LoVo (cell line): ENCODE data around the gene METAP2.
A peak's percentile ranks its signal among the peaks of the same experiment; 100 is the strongest.

Experiments
- DNase-seq: peaks from one replicate; pipeline ENCODE4 v3.0.0-alpha.2; 2016; ENCODE audit warnings: low spot score

The METAP2 gene

DNA sequence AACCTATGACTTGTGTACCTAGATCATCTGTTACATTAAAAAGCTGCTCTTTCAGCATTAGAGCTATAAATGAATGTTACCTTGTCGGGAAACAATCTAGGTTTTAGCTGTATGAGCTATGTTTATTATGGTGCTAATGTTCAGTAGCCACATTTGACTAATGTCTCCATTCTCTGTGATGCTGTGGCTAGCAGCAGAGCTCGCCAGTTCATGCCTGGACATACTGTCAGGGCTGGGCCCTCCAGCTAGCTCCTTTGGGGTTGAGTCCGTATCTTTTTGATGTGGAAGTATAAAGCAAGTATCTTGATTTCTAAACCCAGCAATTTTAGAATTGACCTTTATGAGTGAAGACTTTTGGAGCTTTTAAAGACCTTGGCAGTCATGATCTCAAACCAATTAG is 41.2 kb downstream of the METAP2 start:
- no peak for DNase-seq

DNA sequence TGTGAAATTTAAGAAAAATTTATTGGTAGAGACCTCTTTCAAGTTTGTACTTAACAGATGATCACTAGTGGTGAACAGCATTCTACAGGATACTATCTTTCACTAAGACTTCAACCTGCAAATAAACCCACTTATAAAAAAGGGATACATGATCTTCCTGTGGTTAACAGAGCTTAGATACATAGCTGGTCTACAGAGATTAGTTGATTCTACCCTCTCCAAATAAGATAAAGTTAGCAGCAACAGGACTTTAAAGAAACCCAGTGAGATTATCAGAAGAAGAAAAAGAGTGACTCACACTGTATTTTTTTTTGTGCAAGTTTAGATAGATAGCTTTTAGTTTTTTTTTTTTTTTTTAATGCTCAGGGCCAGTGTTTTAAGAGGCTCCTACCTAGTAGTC is 42.8 kb downstream of the METAP2 start:
- DNase-seq, result no peak

DNA sequence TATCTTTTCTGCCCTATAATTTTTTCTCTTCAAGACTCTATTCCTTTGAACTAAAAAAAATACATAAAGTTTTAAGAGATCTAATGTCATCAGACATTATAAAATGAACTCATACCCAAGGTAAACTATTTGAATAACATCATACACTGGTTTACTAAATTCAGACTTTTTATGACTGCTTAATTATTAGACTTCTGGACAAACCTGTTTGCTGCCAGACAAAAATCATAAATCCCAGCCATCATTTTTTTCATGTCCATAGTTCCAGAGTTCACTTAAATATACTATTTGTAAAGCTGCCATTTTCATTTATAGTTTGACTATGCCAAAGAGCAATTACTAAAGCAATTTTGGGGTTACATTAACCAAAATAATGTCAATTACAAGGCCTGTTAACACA is 43.3 kb downstream of the METAP2 start:
- no peak for DNase-seq

DNA sequence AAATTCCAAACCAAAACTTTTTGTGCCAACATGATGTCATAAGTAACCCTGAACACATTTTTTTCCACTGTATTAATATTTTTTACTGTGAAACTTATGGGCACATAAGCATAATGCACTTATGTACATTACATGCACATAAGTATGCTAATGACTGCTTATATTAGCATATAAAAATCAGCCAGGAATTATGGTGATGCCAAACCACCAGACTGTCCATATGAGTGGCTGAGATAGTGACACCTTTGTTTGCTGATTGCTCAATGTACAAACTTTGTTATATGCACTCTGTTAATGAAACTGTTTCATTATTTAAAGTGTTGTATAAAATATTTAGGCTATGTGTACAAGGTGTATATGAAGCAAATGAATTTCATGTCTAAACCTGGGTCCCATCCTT is 45.0 kb downstream of the METAP2 start:
- DNase-seq, result no peak

DNA sequence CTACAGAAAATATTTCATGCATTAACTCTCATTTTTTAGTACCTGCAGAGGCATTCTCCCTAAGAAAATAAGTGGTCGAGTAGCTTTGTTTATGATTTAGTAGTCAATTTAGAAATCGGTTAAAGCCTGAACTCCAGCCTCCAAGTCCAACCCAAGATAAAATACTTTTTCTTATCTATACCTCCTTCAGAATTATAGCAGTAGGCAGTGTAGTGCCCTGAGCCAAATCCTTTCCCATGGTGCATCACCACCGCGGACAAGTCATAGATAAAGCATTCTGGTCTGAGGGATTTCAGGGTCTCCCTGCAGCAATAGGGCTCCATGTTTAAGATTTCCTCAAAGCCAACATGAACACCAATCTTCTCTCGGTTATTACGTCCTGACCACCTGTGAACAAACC is 46.9 kb downstream of the METAP2 start:
- no peak for DNase-seq

DNA sequence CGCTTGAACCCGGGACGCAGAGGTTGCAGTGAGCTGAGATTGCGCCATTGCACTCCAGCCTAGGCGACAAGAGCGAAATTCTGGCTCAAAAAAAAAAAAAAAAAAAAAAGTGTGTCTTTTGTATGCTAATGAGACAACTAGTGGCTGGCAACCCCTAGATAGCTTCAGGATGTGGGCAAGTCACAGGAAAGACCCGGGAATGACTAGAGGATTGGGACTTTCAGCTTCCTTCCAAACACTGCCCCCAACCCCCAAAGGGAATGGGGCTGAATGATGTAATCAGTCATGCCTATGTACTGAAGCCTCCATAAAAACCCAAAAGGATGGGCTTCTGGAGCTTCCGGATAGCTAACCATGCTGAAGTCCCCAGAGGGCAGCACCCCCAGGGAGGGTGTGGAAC is 48.7 kb downstream of the METAP2 start:
- DNase-seq, result no peak

DNA sequence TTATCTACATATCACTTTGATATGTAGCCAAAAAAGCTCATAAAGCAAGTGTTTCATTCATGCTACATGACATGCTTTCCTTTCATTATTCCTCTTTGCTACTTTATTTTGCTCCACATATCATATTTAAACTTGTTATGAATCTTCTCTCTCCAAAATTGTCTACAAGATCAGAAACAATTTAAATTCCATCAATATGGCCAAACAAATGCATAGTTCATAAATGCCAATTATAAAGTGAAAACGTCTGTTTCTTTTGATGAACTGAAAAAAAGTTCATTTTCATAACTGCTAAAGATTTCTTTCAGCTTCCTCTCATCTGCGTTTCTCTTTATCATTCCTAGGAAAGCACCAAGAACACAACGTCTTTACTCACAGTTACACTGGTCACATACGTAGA is 54.5 kb downstream of the METAP2 start:
- no peak for DNase-seq

DNA sequence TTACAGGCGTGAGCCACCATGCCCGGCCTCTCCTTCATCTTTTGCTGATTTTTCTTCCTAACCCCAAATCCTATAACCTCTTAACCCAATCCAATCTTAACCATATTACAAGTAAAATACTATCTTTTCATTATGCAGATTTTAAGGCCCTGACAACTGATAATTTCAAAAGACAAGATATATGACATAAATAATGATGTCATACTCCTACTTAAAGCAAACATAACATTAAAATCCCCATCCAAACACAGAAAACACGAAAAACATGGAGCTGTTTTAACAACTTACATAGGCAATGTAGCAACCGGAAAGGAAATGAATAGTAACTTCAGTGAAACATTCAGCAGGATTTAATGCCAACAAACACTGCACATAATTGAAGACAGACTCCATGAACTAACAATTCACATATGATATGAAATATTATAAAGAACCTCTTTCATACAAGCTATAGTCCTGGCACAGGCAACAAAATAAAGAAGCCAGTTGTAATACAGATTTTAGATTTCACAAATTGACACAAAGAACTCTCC is 55.8 kb downstream of the METAP2 start:
- DNase-seq, result no peak

DNA sequence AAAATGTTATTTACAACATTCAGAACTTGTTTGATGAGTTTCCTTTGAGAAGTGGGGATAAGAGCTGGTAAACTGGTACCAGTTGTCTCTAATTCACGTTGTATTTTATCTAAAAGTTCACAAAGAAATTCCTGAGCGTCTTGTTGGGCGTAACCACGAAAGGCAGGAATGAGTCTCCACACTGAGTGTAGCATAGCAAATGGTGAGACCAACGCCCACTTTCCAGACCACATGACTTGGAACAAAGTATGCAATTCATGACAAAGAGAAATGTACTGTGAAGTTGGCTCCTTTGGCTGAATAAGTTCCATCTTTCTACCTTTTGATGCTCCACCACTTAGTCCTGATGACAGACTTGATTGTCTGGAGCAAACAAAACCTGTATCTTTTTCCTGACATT is 58.9 kb downstream of the METAP2 start:
- peak; percentile 23 for DNase-seq

DNA sequence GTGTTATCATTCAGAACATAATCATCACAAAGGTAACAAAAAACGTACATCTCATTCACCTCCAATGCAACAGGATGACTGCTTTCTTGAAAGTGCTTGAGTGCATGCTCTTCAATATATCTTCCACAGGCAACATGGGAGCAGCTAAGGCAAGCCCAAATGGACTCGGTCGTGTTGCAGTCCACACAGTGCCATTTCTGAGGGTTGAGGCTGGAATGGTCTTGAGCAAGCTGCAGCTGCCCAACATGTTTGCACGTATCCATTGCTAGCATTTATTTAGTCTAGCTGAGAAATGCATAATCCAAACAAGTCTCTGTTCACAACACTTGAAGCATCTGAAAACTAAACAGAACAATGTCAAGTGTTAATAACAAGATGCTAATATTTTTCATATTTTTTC is 60.0 kb downstream of the METAP2 start:
- no peak for DNase-seq

DNA sequence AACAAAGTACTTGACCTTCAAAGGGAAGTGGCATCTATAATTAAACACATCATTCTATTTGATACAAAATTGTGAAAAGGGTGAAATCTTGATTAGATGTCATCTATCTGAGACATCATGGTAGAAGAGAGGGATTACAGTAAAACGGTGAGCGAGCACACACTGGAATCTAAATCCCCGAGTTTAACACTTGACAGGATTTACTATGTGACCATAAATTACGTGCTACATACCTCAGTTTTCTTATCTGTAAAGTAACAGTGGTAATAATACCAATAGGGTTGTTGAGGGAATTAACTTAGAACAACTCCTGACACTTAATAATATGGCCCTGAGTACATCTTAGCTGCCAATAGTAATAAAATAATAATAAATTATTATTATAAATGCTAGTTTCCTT is 64.1 kb downstream of the METAP2 start:
- no peak for DNase-seq

DNA sequence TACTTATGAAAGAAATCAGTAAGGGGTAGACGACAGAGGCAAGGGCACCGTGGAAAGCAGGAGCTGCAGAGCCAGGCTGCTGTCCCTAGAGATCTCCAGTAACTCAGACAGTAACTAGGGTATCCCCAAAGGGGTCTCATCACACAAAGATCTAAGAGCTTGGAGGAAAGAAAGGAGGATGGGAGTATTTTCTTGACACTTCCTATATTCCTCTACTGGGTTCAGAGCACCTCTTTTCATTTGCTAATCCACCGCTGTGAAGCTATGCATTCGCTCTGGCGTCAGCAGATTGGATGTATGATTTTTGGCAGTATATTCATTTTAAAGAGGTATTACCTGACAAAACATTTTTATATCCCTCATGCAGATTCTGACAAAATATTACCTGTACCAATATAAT is 64.7 kb downstream of the METAP2 start:
- DNase-seq, result no peak

DNA sequence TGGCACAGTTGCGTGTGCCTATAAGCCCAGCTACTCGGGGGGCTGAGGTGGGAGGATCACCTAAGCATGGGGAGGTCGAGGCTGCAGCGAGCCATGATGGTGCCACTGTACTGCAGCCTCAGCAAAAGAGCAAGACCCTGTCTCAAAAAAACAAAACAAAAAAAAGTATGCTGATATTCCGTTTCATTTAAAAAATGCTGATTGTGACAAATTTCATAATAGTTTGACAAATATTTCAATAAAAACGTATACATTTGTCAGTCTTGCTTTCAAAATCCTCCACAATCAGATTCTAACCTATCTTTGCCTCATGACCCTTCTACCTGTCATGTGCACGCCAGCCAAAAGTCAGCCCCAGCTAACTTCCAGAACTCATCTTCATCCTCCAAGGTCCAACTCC is 67.5 kb downstream of the METAP2 start:
- no peak for DNase-seq

DNA sequence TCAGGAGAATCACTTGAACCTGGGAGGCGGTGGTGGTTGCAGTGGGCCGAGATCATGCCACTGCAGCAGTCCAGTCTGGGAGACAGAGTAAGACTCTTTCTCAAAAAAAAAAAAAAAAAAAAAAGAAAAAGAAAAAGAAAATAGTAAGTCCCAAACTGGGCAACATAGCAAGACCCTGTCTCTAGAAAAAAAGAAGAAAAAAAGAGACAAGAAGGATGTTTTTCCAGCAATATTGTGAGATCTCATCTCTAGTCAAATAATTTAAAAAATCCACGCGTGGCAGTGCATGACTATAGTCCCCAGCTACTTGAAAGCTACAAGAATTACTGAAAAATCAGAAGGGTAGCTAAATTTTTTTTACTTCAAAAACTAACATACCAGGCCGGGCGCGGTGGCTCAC is 69.4 kb downstream of the METAP2 start:
- DNase-seq, result no peak

DNA sequence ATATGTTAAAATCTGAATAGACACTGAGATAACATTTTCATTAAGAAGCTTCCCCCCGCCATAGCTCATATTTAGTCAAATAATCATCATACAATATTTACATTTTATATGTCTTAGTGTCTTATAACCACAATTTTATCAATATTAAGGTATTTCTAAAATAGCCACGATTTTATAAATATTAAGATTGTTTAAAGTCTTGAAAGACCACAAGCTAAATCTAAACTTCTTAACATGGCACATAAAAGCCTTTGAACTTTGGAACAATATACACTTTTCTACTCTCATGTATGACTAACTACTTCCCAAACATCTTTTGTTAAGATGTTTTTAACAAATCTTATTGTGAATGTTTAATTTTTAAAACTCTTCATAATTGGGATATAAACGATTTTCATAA is 70.8 kb downstream of the METAP2 start:
- no peak for DNase-seq

DNA sequence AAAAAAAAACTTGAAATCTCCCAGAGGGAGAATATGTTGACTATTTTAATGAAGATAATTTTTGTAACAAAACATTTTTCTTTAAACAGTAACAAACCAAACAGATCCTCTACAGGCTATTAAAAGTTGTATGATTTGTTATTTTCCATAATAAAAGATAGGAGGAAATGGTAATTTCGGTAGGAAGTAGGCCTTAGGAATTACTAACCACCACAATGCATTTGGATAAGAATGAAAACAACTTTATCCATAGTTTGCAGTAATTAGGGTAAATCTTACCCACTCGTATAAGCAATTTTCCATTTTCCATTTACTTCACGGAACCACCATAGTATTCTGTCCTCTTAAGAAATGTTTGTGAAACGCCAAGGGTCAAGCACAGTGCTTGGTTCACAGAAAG is 71.4 kb downstream of the METAP2 start:
- no peak for DNase-seq

DNA sequence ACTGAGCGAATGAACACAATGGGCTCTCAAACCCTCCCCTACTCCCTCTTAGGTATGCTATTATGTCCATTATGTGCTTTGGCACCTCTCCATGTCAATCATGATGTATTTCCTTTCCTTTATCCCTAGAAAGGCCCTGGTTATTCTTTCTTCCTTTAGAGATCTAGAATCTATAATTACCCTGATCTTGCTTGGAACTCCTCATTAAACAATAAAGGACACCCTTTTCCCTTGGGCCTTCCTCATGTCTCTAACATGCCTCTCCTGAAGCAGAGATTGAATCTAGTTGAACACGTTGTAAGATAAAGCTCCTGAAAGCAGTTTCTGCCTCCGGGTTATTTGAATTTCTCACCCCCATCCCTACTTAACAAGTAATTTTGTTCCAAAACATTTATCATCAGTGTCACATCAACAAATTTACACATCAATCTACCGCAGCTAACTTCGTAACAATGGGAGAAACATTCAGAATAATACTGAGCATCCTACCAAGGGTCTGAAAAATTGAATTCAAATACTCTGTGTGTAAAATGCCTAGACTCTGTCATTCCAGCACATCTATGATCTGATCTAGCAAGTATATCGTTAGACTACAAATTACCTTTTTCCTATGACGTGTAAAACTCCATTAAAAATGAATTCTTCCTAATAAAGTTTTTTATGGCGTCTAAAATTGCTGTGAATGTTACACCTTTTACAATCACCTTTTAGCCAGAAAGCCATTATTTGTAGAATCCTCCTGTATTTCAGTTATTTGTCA is 72.0 kb downstream of the METAP2 start:
- no peak for DNase-seq

DNA sequence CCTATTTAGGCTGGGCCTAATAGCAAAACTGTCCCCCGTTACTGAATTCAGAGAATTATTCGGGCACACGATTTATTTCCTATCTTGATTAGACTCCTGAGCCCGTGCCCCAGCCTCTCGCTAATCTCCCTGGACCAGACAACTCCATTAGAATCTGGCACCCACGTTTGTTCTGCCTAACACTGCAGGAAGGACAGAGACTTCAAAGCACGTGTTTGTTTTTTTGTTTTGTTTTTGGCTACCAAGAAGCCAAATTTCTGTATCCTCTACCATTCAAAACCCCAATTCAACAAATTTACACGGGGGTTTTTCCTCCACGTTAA is 72.5 kb downstream of the METAP2 start:
- no peak for DNase-seq

DNA sequence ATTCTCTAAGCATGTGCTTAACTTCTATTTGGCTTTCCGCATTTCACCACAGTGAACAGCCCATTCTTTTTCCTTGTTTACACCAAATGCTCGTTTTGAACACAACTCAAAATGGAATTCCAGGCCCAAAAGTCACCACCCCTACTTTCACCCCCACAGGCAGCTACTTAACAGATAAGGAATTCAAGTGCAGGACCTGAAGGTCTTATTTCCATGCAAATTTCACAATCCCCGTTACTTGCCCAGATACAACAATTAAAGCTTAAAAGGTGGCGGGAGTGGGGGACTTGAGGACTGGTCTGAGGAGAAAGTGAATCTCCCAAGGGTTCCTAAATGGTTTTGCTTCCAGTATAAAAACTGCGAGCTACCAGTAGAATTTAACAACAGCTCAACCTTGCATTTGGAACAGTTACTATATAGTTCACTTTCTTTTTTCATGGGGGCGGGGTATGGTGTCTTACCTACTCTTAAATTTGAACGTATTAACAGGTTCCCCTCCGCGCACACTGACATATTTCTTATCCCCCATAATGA is 73.6 kb downstream of the METAP2 start:
- DNase-seq, result no peak

DNA sequence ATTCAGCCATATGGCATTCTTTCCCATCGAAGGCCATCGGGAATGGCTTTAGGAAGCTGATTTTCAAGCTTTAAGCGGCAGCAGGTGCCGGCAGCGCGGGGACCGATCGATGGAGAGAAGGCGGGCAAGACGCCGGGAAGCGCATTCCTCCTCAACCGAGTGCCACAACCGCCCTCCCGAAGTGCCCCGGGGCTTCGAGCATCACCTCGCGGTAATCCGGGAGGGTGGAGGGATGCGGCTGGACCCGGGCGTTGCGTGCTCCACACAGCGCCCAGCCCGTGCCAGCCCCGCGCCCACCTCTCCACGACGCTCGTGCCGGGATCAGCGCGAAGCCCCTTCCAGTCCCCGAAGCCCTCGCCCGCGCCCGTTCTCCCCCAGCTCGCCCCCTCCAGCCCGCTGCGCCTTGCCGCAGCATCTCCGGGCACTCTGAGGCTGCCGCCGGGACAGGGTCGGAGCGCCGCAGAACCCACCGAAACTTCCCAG is 74.1 kb downstream of the METAP2 start:
- DNase-seq, result no peak

DNA sequence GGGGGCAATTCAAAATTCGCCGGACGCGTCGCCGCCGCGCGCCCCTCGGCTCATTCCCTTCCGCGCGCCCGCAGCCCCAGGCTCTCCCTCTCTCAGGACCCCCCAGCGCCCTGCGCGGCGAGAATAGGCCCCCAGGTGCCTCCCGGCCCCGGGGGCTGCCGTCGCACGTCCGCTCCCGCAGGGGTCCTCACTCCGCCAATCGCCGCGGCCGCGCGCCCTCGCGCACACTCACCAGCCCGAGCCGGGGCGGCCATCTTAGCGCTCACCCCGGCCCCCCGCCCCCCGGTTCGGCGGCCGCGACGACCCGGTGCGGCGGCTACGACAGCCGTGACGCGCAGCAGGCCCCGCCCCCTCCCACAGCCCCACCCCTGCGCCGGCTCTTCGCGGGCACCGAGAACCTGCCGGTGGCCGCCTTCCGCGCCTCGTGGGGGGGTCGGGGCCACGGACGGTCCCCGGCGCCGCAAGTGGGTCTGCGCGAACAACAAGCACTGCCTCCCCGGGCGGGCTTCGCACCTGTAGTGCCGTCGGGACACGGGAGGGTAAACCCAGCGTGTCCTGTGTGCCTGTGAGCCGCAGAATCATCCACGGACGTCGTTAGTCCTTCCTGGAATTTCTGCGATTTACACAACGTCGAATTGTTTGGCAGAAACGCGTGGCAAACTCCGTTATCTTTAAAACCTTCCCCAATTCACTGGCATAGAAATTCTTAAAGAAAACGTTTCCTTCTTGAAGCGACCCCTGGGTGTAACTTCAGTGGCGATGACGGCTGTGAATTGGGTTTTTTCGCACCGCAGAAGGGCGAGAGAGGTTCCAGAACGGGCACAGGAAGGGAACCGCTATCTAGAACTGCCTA is 74.8 kb downstream of the METAP2 start:
- DNase-seq, result no peak

DNA sequence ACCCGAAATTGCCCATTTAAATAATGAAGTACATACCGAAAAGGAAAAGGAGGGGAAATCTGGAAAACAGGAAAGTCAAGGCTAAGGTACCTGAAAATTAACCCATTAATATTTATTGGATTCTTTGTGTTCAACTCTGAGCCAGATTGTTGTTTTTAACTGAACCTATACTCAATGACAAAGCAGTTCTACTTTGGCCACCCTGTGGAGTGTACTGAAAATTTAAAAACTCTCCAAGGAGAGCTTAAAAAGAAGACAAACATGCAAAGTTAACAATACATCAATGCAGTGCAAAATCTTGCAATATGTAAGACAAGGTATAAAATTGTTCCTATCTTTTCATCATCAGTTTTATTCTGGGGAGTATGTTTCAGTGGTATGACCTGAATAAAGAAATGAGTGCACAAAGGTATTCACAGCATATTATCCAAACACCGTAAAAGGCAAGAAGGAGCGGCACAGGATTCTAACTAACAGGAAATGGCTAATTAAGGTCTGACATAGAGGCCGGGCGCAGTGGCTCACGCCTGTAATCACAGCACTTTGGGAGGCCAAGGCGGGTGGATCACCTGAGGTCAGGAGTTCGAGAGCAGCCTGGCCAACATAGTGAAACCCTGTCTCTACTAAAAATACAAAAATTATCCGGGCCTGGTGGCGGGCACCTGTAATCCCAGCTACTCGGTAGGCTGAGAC is 75.6 kb downstream of the METAP2 start:
- no peak for DNase-seq

DNA sequence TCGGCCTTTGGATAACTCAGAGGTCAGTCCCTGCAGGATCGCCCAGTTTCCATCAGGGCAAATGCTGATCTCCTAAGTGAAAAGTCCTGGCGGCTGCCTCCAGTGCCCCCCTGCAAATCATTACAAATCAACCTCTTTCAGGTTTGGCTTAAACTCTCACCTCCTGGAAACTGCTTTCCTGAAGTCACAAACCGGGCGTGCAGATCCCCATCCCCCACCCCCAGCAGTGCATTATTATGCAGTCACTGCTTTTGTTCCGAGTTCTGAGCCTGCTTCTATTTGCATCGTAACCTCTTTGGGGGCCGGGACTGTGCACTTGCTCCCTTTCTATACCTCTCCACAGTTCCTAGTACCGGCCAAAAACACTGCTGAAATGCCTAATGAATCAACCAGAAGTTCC is 77.4 kb downstream of the METAP2 start, which contains the start of gene USP44:
USP44 (minus strand) TSS at position 172 of the 400 bp plus-strand sequence. CDS start 17,220 bp downstream, outside the sequence.
- DNase-seq, result no peak
